GM12873 (cell line): ENCODE results near the gene WNK2.

Experiments
- CTCF ChIP-seq: IDR thresholded peaks from 2 replicates; pipeline ENCODE4 v1.5.1; 2012; ENCODE audit warnings: low read depth, mild to moderate bottlenecking, moderate library complexity, low read length, control low read depth; ENCODE audit not compliant: insufficient read depth; ENCODE audit errors: missing control alignments

WNK2 gene

GRCh38 chr9:93193388-93194220 lies 9.7 kb downstream of the WNK2 start:
- TF ChIP-seq CTCF, result no peak

GRCh38 chr9:93194221-93194625 lies 10.3 kb downstream of the WNK2 start:
- no peak for TF ChIP-seq CTCF

GRCh38 chr9:93194641-93195040 lies 10.7 kb downstream of the WNK2 start:
- no peak for TF ChIP-seq CTCF

DNA sequence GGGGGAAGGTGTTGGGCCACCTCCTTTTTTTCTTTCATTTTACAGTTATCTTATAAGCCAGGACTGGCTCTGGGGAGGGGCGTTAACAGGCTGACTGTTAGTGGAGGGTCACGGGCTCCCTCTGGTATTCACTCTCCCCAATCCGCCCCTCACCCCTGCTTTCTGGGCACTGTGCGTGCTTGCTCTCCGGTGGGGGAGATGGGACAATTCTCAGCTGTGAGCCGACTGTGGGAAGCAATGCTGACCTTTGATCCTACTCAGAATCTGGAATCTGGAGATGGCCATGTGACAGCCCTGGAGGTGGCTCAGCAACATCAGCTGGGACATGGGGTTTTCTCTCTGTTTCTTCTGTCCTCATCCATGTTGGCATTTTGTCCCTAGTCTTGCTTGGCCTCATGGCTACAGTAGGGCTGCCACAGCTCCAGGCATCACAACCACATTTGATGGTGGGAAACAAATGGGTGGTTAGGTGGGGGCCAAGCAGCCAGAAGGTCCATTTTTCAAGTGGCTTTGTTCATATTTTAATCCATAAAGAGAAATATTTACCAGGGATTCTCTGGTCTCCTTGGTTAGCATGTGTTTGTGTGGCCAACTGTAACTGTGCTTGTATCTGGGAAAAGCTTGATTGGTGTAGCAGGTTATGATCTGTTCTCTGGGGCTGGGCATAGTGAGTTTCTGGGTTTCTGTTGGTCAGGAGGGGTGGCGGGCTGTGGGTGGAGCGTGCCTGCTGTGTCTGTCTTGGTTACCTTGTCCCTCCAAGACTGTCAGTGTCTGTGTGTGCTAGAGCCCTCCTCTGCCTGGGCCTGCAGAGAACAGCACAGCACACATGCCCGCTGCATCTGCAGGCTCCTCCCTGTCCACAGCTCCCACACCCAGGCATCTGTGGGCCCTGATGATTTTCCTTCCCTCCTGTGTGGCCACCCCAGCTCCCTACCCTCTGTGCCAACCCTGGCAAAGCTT lies 12.4 kb downstream of the WNK2 start:
- TF ChIP-seq CTCF, result no peak

DNA sequence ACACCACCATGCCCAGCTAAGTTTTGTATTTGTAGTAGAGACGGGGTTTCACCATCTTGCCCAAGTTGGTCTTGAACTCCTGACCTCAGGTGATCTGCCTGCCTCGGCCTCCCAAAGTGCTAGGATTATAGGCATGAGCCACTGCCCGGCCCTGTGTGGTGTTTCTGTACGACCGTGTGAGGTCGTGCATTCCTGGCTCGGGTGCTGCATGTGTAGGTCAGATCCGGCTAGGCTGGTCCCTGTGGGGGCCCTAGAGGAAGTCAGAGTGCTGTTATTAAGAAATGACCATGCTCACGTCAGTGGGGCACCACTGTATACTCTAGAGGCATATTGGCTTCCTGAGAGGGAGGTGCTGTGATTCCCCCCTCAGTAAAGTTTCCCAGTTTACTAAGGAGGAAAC lies 13.7 kb downstream of the WNK2 start:
- no peak for TF ChIP-seq CTCF

GRCh38 chr9:93198117-93198837 lies 14.3 kb downstream of the WNK2 start:
- TF ChIP-seq CTCF, result no peak
